WTC11 (cell line): ENCODE data around the gene DGLUCY. TPM values are rescaled to one million over a fixed set of nuclear protein-coding genes. Genes with fewer than 3 reads are reported as not detected.

ENCODE experiments used
- ATAC-seq: fragments of 200-7000 bp; cut with Tn5 transposase; 2 replicates; pipeline ENCODE4 v1.10.0; 2021; ENCODE audit warnings: mild to moderate bottlenecking, moderate library complexity
- CTCF ChIA-PET: fragments of 300-600 bp; sonication (Branson Sonifier 250); formaldehyde crosslinking; loops from one replicate; lab custom pipeline; 2021; ENCODE audit warnings: antibody characterized with exemption; lab: Charles Lee
- POLR2A ChIA-PET: fragments of 350-600 bp; sonication (Branson Sonifier 250); formaldehyde crosslinking; loops from one replicate; lab custom pipeline; 2021; ENCODE audit warnings: antibody characterized with exemption; lab: Charles Lee
- DNase-seq: peaks from one replicate; pipeline ENCODE4 v3.0.0; 2021; ENCODE audit warnings: low spot score
- H3K27ac Mint-ChIP-seq: 2 replicates; pipeline ENCODE4 v1.8.0; 2021; ENCODE audit warnings: mixed read lengths
- H3K27me3 Mint-ChIP-seq: 2 replicates; pipeline ENCODE4 v1.8.0; 2021; ENCODE audit warnings: low read depth, mild to moderate bottlenecking, moderate library complexity, mixed read lengths
- H3K36me3 Mint-ChIP-seq: 2 replicates; pipeline ENCODE4 v1.8.0; 2021; ENCODE audit warnings: mixed read lengths
- H3K4me1 Mint-ChIP-seq: 2 replicates; pipeline ENCODE4 v1.8.0; 2022; ENCODE audit warnings: mixed read lengths
- H3K4me3 Mint-ChIP-seq: 2 replicates; pipeline ENCODE4 v1.8.0; 2021; ENCODE audit warnings: mild to moderate bottlenecking, moderate library complexity, mixed read lengths
- H3K9me3 Mint-ChIP-seq: 2 replicates; pipeline ENCODE4 v1.8.0; 2021; ENCODE audit warnings: mixed read lengths
- ATF2 ChIP-seq: sonication (generic); formaldehyde crosslinking; IDR thresholded peaks from 2 replicates; pipeline ENCODE4 v1.8.1; 2022; ENCODE audit warnings: low read depth, missing genetic modification reagents, borderline replicate concordance
- ATF3 ChIP-seq: sonication (generic); formaldehyde crosslinking; conservative IDR thresholded peaks from 2 replicates; pipeline ENCODE4 v1.8.1; 2022; ENCODE audit warnings: mild to moderate bottlenecking, missing genetic modification reagents
- ATF6 ChIP-seq: sonication (generic); formaldehyde crosslinking; IDR thresholded peaks from 2 replicates; pipeline ENCODE4 v1.8.1; 2023; ENCODE audit warnings: mild to moderate bottlenecking, missing genetic modification reagents
- CBFB ChIP-seq: sonication (generic); formaldehyde crosslinking; IDR thresholded peaks from 2 replicates; pipeline ENCODE4 v1.8.1; 2022; ENCODE audit warnings: mild to moderate bottlenecking, low read depth, missing genetic modification reagents
- CTCF ChIP-seq: fragments of 200-600 bp; IDR thresholded peaks from 2 replicates; pipeline ENCODE4 v1.8.0; 2022; ENCODE audit warnings: antibody characterized with exemption
- EMX1 ChIP-seq: fragments of 250-450 bp; sonication (Bioruptor Pico); IDR thresholded peaks from 2 replicates; pipeline ENCODE4 v1.8.0; 2021; ENCODE audit warnings: mild to moderate bottlenecking
- GABPB1 ChIP-seq: sonication (generic); formaldehyde crosslinking; IDR thresholded peaks from 2 replicates; pipeline ENCODE4 v1.8.1; 2023; ENCODE audit warnings: mild to moderate bottlenecking, missing genetic modification reagents
- KAT7 ChIP-seq: sonication (generic); formaldehyde crosslinking; IDR thresholded peaks from 2 replicates; pipeline ENCODE4 v1.8.1; 2023; ENCODE audit warnings: missing genetic modification reagents, mild to moderate bottlenecking, borderline replicate concordance
- NR2C2 ChIP-seq: sonication (generic); formaldehyde crosslinking; IDR thresholded peaks from 2 replicates; pipeline ENCODE4 v1.8.0; 2022; ENCODE audit warnings: mild to moderate bottlenecking, missing genetic modification reagents
- SMAD3 ChIP-seq: sonication (generic); formaldehyde crosslinking; IDR thresholded peaks from 2 replicates; pipeline ENCODE4 v1.8.0; 2022; ENCODE audit warnings: missing genetic modification reagents, mild to moderate bottlenecking, borderline replicate concordance
- SP1 ChIP-seq: sonication (generic); formaldehyde crosslinking; conservative IDR thresholded peaks from 2 replicates; pipeline ENCODE4 v1.8.1; 2022; ENCODE audit warnings: missing genetic modification reagents
- TCF7 ChIP-seq: sonication (generic); formaldehyde crosslinking; IDR thresholded peaks from 2 replicates; pipeline ENCODE4 v1.8.0; 2022; ENCODE audit warnings: mild to moderate bottlenecking, low read depth, missing genetic modification reagents, moderate library complexity
- USF1 ChIP-seq: sonication (generic); formaldehyde crosslinking; IDR thresholded peaks from 2 replicates; pipeline ENCODE4 v1.8.0; 2022; ENCODE audit warnings: mild to moderate bottlenecking, missing genetic modification reagents
- ZBTB43 ChIP-seq: sonication (generic); formaldehyde crosslinking; IDR thresholded peaks from 2 replicates; pipeline ENCODE4 v1.8.1; 2023; ENCODE audit warnings: mild to moderate bottlenecking, missing genetic modification reagents
- ZMAT4 ChIP-seq: fragments of 250-450 bp; sonication (Bioruptor Pico); IDR thresholded peaks from 2 replicates; pipeline ENCODE4 v1.9.0; 2021; ENCODE audit warnings: mild to moderate bottlenecking
- ZNF317 ChIP-seq: sonication (generic); formaldehyde crosslinking; IDR thresholded peaks from 2 replicates; pipeline ENCODE4 v1.8.1; 2023; ENCODE audit warnings: low read depth, mild to moderate bottlenecking, moderate library complexity, missing genetic modification reagents, borderline replicate concordance
- ZNF532 ChIP-seq: fragments of 250-450 bp; sonication (Bioruptor Pico); IDR thresholded peaks from 2 replicates; pipeline ENCODE4 v1.9.0; 2021; ENCODE audit warnings: mild to moderate bottlenecking, borderline replicate concordance
- total RNA-seq: library from RNA; stranded (reverse); gene quantifications from 3 replicates; pipeline ENCODE4 v1.2.3, GENCODE V29; 2021

Gene DGLUCY
- total RNA-seq, 1 experiment from 2014 or later, result 35.4 TPM

GRCh38 chr14:91215381-91215780 is 101.5 kb downstream of the DGLUCY start:
- POLR2A ChIA-PET, result no interaction called here
- TF ChIP-seq NR2C2 (CRISPR knock-in tag), result no peak
- no peak for TF ChIP-seq ATF2
- TF ChIP-seq ZNF317 (CRISPR knock-in tag), result no peak
- TF ChIP-seq SMAD3 (CRISPR knock-in tag), result no peak
- TF ChIP-seq USF1, result no peak
- no peak for TF ChIP-seq GABPB1 (CRISPR knock-in tag)
- TF ChIP-seq ATF6 (CRISPR knock-in tag), result no peak
- no peak for TF ChIP-seq CTCF
- TF ChIP-seq ZMAT4 (CRISPR knock-in tag), result no peak
- TF ChIP-seq ZBTB43 (CRISPR knock-in tag), result no peak
- no peak for TF ChIP-seq CBFB (CRISPR knock-in tag)
- TF ChIP-seq EMX1 (CRISPR knock-in tag), result no peak
- TF ChIP-seq ZNF532, result no peak
- TF ChIP-seq ATF3, result no peak
- no peak for TF ChIP-seq TCF7
- TF ChIP-seq KAT7 (CRISPR knock-in tag), result no peak
- TF ChIP-seq SP1 (CRISPR knock-in tag), result no peak
- DNase-seq (no peak), ATAC-seq (no peak)
- Mint-ChIP-seq H3K4me1 (peaks cover 5% of the 10 kb centered on the region; the same call in 1 of the 2 replicates), H3K27me3 (no peaks in the 10 kb centered on the region), H3K9me3 (no peaks in the 10 kb centered on the region), H3K4me3 (no peak overlapping the region), H3K36me3 (peaks cover 28% of the 10 kb centered on the region), H3K27ac (no peak overlapping the region)
- CTCF ChIA-PET, result interaction anchor here (1.0 to 2.4 kb wide), 2 partner anchors 71 kb away, joined by 3 to 5 read pairs; no protein-coding TSS in a partner anchor
